GM08714 (cell line): ENCODE data around the gene EFNA5.

Experiments
- H3K4me3 ChIP-seq: fragments of 200-500 bp; sonication (Bioruptor generic); 2 replicates; pipeline ENCODE4 v1.5.1; 2014; ENCODE audit warnings: mild to moderate bottlenecking, low read length, inconsistent platforms
- ZNF274 ChIP-seq: IDR thresholded peaks from 2 replicates; pipeline ENCODE4 v1.6.1; 2012; ENCODE audit warnings: mild to moderate bottlenecking, low read depth, low read length

The EFNA5 gene

DNA sequence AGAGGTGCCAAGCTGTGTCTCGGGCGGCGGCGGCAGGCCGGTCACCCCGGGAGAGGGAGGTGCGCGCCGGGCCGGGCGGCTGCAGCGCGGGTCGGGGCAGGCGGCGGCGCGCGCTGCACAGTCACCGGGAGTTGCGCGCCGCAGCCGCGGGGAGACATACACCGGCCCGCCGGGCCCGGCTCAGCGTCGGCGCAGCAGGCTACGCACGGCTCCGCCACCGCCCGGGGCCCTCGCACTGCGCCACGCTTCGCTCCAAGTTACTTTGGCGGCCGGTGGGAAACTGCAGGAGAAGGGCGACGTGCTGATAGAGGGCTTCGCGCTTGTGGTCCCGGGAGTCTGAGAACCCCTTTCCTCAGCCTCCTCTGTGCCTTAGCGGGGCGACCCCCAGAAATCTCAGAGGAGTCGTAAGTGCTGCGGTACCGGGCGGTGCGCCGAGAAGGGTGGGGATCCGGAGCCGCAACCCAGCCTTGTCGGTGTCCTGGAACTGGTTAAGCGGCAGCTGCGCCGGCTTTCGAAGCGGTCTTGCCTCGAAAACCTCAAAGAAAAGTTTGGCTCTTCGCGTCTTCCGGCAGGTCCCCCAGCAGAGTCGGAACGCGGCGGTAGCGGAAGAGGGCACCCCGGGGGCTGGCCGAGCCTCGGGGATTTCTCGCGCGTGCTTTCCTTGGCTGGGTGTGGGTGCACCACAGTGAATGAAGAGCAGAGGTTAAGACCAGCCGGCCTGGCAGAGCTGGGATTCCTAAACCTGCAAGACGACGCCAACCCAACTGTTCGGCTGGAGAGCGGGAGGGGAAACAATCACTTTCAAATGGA is at the start of gene EFNA5:
Gene EFNA5, minus strand, starts transcription at position 6 of the 810 bp plus-strand sequence.
- no peak for TF ChIP-seq ZNF274
- peak within 1 kb of the TSS; percentile 68 for H3K4me3 ChIP-seq

DNA sequence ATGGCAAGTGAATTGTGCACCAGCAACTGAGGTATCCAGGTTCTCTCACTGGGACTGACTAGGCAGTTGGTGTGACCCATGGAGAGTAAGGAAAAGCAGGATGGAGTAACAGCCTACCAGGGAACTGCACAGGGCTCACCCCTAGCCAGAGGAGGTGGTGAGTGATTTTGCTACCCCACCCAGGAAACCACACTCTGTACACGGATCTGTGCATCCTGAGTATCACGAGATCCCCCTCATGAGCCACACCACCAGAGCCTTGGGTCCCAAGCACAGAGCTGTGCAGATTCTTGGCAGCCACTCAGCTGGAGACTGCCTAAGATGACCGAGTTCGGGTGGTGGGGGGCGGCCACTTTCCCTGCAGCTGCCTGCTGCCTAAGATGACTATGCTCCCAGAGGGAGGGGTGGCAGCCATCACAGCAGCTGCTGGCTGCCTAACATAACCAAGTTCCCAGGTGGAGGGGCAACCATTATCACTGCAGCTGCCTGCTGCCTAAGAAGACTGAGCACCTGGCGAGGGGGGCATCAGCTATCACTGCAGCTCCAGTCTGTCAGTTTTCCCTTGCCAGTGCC is 48.4 kb upstream of the EFNA5 start:
- no peak overlapping the region for H3K4me3 ChIP-seq
- TF ChIP-seq ZNF274 = no peak

DNA sequence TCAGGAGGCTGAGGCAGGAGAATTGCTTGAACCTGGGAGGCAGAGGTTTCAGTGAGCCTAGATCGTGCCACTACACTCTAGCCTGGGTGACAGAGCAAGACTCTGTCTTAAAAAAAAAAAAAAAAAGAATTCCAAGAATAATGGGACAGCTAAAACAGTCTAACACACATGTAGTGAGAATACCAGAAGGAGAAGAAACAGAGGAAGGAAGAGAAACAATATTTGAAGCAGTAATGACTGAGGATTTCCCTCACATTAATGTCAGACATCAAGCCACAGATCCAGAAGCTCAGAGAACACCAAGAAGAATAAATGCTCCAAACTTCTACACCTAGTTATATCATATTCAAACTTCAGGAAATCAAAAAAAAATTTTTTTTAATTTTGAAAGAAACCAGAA is 47.1 kb upstream of the EFNA5 start:
- no peak overlapping the region for H3K4me3 ChIP-seq
- TF ChIP-seq ZNF274 = no peak

GRCh38 chr5:107713228-107713627 is 42.5 kb upstream of the EFNA5 start:
- TF ChIP-seq ZNF274 = no peak
- H3K4me3 ChIP-seq = no peak overlapping the region

- TF ChIP-seq ZNF274 = no peak
These were observed 41.7 kb upstream of the EFNA5 start for GRCh38 chr5:107712359-107712870.

GRCh38 chr5:107705402-107706014 is 34.8 kb upstream of the EFNA5 start:
- no peak for TF ChIP-seq ZNF274
- H3K4me3 ChIP-seq = no peak overlapping the region

More at GRCh38 chr5:107712359-107712870, 41.7 kb upstream of the EFNA5 start:
- H3K4me3 ChIP-seq = no peak overlapping the region

- no peak for TF ChIP-seq ZNF274
- no peak overlapping the region for H3K4me3 ChIP-seq
These were observed 34.1 kb upstream of the EFNA5 start for GRCh38 chr5:107704681-107705401.

DNA sequence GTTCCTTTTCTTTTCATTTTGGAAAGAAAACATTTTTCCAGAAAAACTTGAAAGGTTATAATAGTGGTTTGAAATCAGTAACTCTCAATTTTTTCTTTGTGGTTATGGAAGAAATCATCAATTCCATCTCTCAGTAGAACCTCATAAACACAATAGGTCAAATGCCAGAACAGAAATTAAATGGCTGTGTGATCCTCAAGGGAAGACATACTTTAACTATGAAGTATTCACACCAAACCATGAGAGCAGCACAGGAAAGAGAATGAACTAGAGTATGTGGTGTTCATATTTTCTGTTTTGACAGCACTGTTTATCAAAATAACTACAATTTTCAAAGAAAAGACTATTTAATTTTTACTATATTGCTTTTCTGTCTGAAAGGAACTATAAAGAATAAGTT is 29.7 kb upstream of the EFNA5 start:
- H3K4me3 ChIP-seq = no peak overlapping the region
- no peak for TF ChIP-seq ZNF274

GRCh38 chr5:107699425-107699824 is 28.7 kb upstream of the EFNA5 start:
- TF ChIP-seq ZNF274 = no peak
- no peak overlapping the region for H3K4me3 ChIP-seq

GRCh38 chr5:107698286-107698685 is 27.5 kb upstream of the EFNA5 start:
- no peak overlapping the region for H3K4me3 ChIP-seq
- no peak for TF ChIP-seq ZNF274

- H3K4me3 ChIP-seq = no peak overlapping the region
- no peak for TF ChIP-seq ZNF274
These were observed 25.8 kb upstream of the EFNA5 start for GRCh38 chr5:107696498-107696897.

- H3K4me3 ChIP-seq = no peak overlapping the region
- TF ChIP-seq ZNF274 = no peak
These were observed 25.3 kb upstream of the EFNA5 start for GRCh38 chr5:107696080-107696479.

- H3K4me3 ChIP-seq = no peak overlapping the region
- no peak for TF ChIP-seq ZNF274
These were observed 17.2 kb upstream of the EFNA5 start for GRCh38 chr5:107687937-107688336.

DNA sequence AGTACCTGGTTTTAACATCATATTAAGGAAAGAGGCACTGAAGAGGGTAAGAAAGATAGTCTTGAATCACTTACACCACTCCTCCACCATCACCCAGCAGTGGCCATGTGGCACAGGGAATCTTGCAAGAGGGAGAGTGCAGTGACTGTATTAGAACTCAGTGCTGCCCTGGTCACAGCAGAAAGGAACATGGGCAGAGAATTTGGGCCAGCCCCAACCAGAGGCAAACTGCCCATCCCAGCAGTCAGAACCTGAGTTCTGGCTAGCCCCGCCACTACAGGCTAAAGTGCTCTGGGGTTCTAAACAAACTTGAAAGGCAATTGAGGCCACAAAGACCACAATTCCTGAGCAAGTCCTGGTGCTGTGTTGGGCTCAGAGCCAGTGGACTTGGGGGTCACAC is 16.7 kb upstream of the EFNA5 start:
- no peak for TF ChIP-seq ZNF274

More for the DNA sequence above, 16.7 kb upstream of the EFNA5 start:
- no peak overlapping the region for H3K4me3 ChIP-seq
